HEK293 (cell line): Measurements from ENCODE around the gene ACAP3.

Experiments
- CTCF ChIA-PET: fragments of 350-600 bp; formaldehyde crosslinking; extraction: SDS; loops from one replicate; lab custom pipeline; 2021; ENCODE audit warnings: antibody characterized with exemption; lab: Yijun Ruan, JAX
- POLR2A ChIA-PET: fragments of 300-600 bp; formaldehyde crosslinking; extraction: SDS; loops from one replicate; lab custom pipeline; 2020; ENCODE audit warnings: antibody characterized with exemption, inconsistent platforms; lab: Yijun Ruan, JAX
- H3K27ac ChIP-seq: fragments of 200-500 bp; sonication (Bioruptor generic); 2 replicates; pipeline ENCODE4 v1.5.1; 2014; ENCODE audit warnings: low read depth, low read length, control low read depth, inconsistent platforms; ENCODE audit errors: extremely low read depth
- H3K36me3 ChIP-seq, 2 experiments: fragments of 200-500 bp in 1 of 2; sonication (Bioruptor generic) in 1 of 2; 1 replicate in 1 of 2; 2 replicates in 1 of 2; pipeline ENCODE4 v1.5.1; 2014 to 2017; ENCODE audit warnings: inconsistent platforms in 2 of 2, low read length in 2 of 2; ENCODE audit not compliant: control insufficient read depth in 2 of 2, insufficient read depth in 1 of 2
- H3K4me1 ChIP-seq: fragments of 200-500 bp; sonication (Bioruptor generic); 2 replicates; pipeline ENCODE4 v1.5.1; 2014; ENCODE audit warnings: mild to moderate bottlenecking, low read length, inconsistent platforms; ENCODE audit not compliant: control insufficient read depth, insufficient read depth
- H3K4me3 ChIP-seq: 2 replicates; pipeline ENCODE4 v1.5.1; 2011; ENCODE audit warnings: low read depth, mild to moderate bottlenecking, control low read depth, low read length, moderate library complexity
- H3K9me3 ChIP-seq: fragments of 200-500 bp; sonication (Bioruptor generic); 2 replicates; pipeline ENCODE4 v1.5.1; 2014; ENCODE audit warnings: low read depth, low read length, inconsistent platforms; ENCODE audit not compliant: control insufficient read depth, insufficient read depth
- GFI1B ChIP-seq: fragments of 450-650 bp; formaldehyde crosslinking; IDR thresholded peaks from 2 replicates; pipeline ENCODE4 v1.5.1; 2016; ENCODE audit warnings: missing biosample characterization, missing genetic modification characterization
- MYNN ChIP-seq: fragments of 450-650 bp; formaldehyde crosslinking; IDR thresholded peaks from 2 replicates; pipeline ENCODE4 v1.5.1; 2016; ENCODE audit warnings: missing biosample characterization, missing genetic modification characterization, borderline replicate concordance
- SCRT1 ChIP-seq: fragments of 450-650 bp; formaldehyde crosslinking; IDR thresholded peaks from 2 replicates; pipeline ENCODE4 v1.5.1; 2016; ENCODE audit warnings: missing biosample characterization, missing genetic modification characterization, borderline replicate concordance
- SCRT2 ChIP-seq: fragments of 450-650 bp; formaldehyde crosslinking; IDR thresholded peaks from 2 replicates; pipeline ENCODE4 v1.5.1; 2016; ENCODE audit warnings: missing biosample characterization, missing genetic modification characterization
- ZBTB1 ChIP-seq: fragments of 450-650 bp; formaldehyde crosslinking; IDR thresholded peaks from 2 replicates; pipeline ENCODE4 v1.5.1; 2016; ENCODE audit warnings: missing biosample characterization, missing genetic modification characterization
- ZBTB21 ChIP-seq: fragments of 450-650 bp; formaldehyde crosslinking; IDR thresholded peaks from 2 replicates; pipeline ENCODE4 v1.5.1; 2017; ENCODE audit warnings: missing biosample characterization, missing genetic modification characterization
- ZBTB7A ChIP-seq: fragments of 450-650 bp; formaldehyde crosslinking; IDR thresholded peaks from 2 replicates; pipeline ENCODE4 v1.5.1; 2016; ENCODE audit warnings: low read depth, missing biosample characterization, missing genetic modification characterization
- ZFHX2 ChIP-seq: fragments of 450-650 bp; formaldehyde crosslinking; conservative IDR thresholded peaks from 2 replicates; pipeline ENCODE4 v1.5.1; 2016; ENCODE audit warnings: missing biosample characterization, missing genetic modification characterization
- ZNF223 ChIP-seq: fragments of 450-650 bp; formaldehyde crosslinking; IDR thresholded peaks from 2 replicates; pipeline ENCODE4 v1.5.1; 2016; ENCODE audit warnings: missing biosample characterization, missing genetic modification characterization
- ZNF350 ChIP-seq: fragments of 450-650 bp; formaldehyde crosslinking; IDR thresholded peaks from 2 replicates; pipeline ENCODE4 v1.5.0; 2017; ENCODE audit warnings: missing biosample characterization, mild to moderate bottlenecking, missing genetic modification characterization
- ZNF48 ChIP-seq: fragments of 450-650 bp; formaldehyde crosslinking; IDR thresholded peaks from 2 replicates; pipeline ENCODE4 v1.5.1; 2016; ENCODE audit warnings: missing biosample characterization, missing genetic modification characterization
- ZNF501 ChIP-seq: fragments of 450-650 bp; formaldehyde crosslinking; IDR thresholded peaks from 2 replicates; pipeline ENCODE4 v1.5.1; 2016; ENCODE audit warnings: missing biosample characterization, missing genetic modification characterization
- ZNF548 ChIP-seq: fragments of 450-650 bp; formaldehyde crosslinking; IDR thresholded peaks from 2 replicates; pipeline ENCODE4 v1.5.1; 2016; ENCODE audit warnings: missing biosample characterization, missing genetic modification characterization
- ZNF600 ChIP-seq: fragments of 450-650 bp; formaldehyde crosslinking; IDR thresholded peaks from 2 replicates; pipeline ENCODE4 v1.5.1; 2016; ENCODE audit warnings: missing biosample characterization, missing genetic modification characterization
- ZNF658 ChIP-seq: fragments of 450-650 bp; formaldehyde crosslinking; IDR thresholded peaks from 2 replicates; pipeline ENCODE4; 2016; ENCODE audit warnings: missing biosample characterization, missing genetic modification characterization
- TF ChIP-seq, protein P1 (sequence below): fragments of 450-650 bp; formaldehyde crosslinking; IDR thresholded peaks from 2 replicates; pipeline ENCODE4 v1.5.1; 2016; ENCODE audit warnings: missing biosample characterization, missing genetic modification characterization
- TF ChIP-seq, protein P2 (sequence below): fragments of 450-650 bp; formaldehyde crosslinking; IDR thresholded peaks from 2 replicates; pipeline ENCODE4 v1.5.1; 2016; ENCODE audit warnings: missing biosample characterization, missing genetic modification characterization
- TF ChIP-seq, protein P3 (sequence below): fragments of 450-650 bp; formaldehyde crosslinking; IDR thresholded peaks from 2 replicates; pipeline ENCODE4 v1.5.1; 2016; ENCODE audit warnings: missing biosample characterization, missing genetic modification characterization, borderline replicate concordance
- TF ChIP-seq, protein P4 (sequence below): fragments of 450-650 bp; formaldehyde crosslinking; IDR thresholded peaks from 2 replicates; pipeline ENCODE4 v1.5.1; 2017; ENCODE audit warnings: missing biosample characterization, missing genetic modification characterization
- TF ChIP-seq, protein P5 (sequence below): fragments of 450-650 bp; formaldehyde crosslinking; IDR thresholded peaks from 2 replicates; pipeline ENCODE4 v1.5.1; 2017; ENCODE audit warnings: missing biosample characterization, missing genetic modification characterization

The ACAP3 gene

DNA sequence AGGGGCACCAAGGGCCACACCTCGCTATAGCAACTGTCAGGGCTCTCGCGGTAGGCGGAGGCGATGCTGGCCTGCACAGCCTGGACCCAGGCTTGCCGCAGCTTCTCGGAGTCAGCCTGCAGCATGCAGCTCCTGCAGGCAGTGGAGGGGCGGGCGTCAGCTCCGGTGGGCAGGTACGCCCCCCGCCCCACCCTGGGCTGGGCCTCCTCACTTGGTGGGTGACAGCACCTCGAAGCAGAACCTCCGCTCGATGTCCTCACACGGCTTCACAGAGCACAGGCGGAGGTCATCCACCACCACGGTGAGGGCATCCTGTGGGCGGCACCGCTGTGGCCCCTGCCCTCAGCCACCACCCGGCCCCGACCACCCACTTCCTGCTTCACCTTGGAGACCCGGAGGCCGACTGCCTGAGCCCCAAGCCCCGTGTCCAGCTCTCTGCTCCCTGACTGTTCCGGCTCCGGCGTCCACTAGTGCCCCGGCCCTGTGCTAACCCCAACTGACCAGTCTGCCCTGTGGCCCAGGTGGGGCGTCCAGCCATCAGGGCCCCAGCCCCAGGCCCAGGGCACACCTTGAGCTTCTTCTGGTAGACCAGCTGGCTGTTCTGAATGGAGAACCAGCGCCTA is 9.8 kb downstream of the ACAP3 start (continued):
- TF ChIP-seq, protein P1, sequence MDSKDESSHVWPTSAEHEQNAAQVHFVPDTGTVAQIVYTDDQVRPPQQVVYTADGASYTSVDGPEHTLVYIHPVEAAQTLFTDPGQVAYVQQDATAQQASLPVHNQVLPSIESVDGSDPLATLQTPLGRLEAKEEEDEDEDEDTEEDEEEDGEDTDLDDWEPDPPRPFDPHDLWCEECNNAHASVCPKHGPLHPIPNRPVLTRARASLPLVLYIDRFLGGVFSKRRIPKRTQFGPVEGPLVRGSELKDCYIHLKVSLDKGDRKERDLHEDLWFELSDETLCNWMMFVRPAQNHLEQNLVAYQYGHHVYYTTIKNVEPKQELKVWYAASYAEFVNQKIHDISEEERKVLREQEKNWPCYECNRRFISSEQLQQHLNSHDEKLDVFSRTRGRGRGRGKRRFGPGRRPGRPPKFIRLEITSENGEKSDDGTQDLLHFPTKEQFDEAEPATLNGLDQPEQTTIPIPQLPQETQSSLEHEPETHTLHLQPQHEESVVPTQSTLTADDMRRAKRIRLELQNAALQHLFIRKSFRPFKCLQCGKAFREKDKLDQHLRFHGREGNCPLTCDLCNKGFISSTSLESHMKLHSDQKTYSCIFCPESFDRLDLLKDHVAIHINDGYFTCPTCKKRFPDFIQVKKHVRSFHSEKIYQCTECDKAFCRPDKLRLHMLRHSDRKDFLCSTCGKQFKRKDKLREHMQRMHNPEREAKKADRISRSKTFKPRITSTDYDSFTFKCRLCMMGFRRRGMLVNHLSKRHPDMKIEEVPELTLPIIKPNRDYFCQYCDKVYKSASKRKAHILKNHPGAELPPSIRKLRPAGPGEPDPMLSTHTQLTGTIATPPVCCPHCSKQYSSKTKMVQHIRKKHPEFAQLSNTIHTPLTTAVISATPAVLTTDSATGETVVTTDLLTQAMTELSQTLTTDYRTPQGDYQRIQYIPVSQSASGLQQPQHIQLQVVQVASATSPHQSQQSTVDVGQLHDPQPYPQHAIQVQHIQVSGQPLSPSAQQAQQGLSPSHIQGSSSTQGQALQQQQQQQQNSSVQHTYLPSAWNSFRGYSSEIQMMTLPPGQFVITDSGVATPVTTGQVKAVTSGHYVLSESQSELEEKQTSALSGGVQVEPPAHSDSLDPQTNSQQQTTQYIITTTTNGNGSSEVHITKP (tag by site-specific recombination): no peak
- TF ChIP-seq, protein P2, sequence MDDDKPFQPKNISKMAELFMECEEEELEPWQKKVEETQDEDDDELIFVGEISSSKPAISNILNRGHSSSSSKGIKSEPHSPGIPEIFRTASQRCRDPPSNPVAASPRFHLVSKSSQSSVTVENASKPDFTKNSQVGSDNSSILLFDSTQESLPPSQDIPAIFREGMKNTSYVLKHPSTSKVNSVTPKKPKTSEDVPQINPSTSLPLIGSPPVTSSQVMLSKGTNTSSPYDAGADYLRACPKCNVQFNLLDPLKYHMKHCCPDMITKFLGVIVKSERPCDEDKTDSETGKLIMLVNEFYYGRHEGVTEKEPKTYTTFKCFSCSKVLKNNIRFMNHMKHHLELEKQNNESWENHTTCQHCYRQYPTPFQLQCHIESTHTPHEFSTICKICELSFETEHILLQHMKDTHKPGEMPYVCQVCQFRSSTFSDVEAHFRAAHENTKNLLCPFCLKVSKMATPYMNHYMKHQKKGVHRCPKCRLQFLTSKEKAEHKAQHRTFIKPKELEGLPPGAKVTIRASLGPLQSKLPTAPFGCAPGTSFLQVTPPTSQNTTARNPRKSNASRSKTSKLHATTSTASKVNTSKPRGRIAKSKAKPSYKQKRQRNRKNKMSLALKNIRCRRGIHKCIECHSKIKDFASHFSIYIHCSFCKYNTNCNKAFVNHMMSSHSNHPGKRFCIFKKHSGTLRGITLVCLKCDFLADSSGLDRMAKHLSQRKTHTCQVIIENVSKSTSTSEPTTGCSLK: no peak

DNA sequence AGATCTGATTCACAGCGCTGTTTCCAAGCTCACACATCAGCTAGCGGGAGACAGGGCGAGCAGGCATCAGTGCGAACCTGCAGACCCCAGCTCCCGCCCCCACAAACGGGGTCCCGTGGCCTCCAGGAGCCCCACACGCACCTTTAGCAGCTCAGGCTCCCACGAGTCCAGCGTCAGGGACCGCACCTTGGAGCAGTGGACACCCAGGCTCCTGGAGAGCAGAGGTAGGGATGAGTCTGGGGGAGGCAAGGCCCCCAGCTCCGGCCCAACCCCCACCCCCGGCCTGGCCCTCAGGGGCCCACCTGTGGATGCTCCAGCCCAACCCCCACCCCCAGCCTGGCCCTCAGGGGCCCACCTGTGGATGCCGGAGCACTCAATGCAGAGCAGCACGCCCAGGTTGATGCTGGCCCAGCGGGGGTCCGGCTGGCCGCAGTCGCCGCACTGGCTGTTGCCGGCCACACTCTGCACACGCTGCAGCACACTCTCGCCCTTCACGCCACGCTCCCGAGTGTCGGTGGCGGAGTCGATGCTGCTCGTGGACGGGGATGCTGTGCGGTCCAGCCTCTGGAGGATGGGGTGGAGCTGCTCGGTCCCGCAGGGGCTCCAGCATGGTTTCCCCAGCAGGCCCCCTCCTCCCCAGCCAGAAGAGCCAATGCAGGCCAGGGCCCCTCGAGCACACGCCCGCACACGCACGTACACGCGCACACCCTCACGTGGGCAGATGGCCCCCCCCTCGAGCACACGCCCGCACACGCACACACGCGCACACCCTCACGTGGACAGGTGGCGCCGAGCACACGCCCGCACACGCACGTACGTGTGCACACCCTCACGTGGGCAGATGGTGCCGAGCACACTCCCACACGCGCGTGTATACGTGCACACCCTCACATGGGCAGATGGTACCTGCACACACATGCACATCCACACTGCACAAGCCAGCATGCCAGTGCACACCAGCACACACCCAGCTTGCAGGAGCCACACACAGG is 11.4 kb downstream of the ACAP3 start:
- Histone ChIP-seq H3K4me3 (no peak overlapping the region), H3K36me3 (peaks cover 0 to 41% of the 10 kb centered on the region in 2 experiments; a peak in 2 of 3 replicates), H3K4me1 (no peaks in the 10 kb centered on the region), H3K9me3 (no peaks in the 10 kb centered on the region), H3K27ac (no peak overlapping the region)
- POLR2A ChIA-PET: no interaction called here
- CTCF ChIA-PET: interaction anchor here (0.7 kb wide), 1 partner anchor 174 kb away, joined by 3 read pairs; no protein-coding TSS in a partner anchor
- no peak for TF ChIP-seq ZBTB21 (tag by site-specific recombination)
- no peak for TF ChIP-seq ZNF48
- TF ChIP-seq, protein P3, sequence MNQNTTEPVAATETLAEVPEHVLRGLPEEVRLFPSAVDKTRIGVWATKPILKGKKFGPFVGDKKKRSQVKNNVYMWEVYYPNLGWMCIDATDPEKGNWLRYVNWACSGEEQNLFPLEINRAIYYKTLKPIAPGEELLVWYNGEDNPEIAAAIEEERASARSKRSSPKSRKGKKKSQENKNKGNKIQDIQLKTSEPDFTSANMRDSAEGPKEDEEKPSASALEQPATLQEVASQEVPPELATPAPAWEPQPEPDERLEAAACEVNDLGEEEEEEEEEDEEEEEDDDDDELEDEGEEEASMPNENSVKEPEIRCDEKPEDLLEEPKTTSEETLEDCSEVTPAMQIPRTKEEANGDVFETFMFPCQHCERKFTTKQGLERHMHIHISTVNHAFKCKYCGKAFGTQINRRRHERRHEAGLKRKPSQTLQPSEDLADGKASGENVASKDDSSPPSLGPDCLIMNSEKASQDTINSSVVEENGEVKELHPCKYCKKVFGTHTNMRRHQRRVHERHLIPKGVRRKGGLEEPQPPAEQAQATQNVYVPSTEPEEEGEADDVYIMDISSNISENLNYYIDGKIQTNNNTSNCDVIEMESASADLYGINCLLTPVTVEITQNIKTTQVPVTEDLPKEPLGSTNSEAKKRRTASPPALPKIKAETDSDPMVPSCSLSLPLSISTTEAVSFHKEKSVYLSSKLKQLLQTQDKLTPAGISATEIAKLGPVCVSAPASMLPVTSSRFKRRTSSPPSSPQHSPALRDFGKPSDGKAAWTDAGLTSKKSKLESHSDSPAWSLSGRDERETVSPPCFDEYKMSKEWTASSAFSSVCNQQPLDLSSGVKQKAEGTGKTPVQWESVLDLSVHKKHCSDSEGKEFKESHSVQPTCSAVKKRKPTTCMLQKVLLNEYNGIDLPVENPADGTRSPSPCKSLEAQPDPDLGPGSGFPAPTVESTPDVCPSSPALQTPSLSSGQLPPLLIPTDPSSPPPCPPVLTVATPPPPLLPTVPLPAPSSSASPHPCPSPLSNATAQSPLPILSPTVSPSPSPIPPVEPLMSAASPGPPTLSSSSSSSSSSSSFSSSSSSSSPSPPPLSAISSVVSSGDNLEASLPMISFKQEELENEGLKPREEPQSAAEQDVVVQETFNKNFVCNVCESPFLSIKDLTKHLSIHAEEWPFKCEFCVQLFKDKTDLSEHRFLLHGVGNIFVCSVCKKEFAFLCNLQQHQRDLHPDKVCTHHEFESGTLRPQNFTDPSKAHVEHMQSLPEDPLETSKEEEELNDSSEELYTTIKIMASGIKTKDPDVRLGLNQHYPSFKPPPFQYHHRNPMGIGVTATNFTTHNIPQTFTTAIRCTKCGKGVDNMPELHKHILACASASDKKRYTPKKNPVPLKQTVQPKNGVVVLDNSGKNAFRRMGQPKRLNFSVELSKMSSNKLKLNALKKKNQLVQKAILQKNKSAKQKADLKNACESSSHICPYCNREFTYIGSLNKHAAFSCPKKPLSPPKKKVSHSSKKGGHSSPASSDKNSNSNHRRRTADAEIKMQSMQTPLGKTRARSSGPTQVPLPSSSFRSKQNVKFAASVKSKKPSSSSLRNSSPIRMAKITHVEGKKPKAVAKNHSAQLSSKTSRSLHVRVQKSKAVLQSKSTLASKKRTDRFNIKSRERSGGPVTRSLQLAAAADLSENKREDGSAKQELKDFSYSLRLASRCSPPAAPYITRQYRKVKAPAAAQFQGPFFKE: no peak
- no peak for TF ChIP-seq ZBTB1 (tag by site-specific recombination)
- TF ChIP-seq, protein P4, sequence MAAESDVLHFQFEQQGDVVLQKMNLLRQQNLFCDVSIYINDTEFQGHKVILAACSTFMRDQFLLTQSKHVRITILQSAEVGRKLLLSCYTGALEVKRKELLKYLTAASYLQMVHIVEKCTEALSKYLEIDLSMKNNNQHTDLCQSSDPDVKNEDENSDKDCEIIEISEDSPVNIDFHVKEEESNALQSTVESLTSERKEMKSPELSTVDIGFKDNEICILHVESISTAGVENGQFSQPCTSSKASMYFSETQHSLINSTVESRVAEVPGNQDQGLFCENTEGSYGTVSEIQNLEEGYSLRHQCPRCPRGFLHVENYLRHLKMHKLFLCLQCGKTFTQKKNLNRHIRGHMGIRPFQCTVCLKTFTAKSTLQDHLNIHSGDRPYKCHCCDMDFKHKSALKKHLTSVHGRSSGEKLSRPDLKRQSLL: no peak
- TF ChIP-seq SCRT1 (tag by site-specific recombination): peak; percentile 81
- no peak for TF ChIP-seq ZNF548 (tag by site-specific recombination)
- peak; percentile 70 for TF ChIP-seq ZFHX2
- TF ChIP-seq ZNF223 (tag by site-specific recombination): no peak
- no peak for TF ChIP-seq MYNN (tag by site-specific recombination)
- no peak for TF ChIP-seq ZNF350 (tag by site-specific recombination)
- 0 out of 2 replicates have a peak, but pooled peaks have one; percentile 17 for TF ChIP-seq ZNF600 (tag by site-specific recombination)
- no peak for TF ChIP-seq ZNF501 (tag by site-specific recombination)
- no peak for TF ChIP-seq ZNF658 (tag by site-specific recombination)
- peak; percentile 74 for TF ChIP-seq SCRT2 (tag by site-specific recombination)
- no peak for TF ChIP-seq ZBTB7A (tag by site-specific recombination)
- no peak for TF ChIP-seq GFI1B (tag by site-specific recombination)
- TF ChIP-seq, protein P5, sequence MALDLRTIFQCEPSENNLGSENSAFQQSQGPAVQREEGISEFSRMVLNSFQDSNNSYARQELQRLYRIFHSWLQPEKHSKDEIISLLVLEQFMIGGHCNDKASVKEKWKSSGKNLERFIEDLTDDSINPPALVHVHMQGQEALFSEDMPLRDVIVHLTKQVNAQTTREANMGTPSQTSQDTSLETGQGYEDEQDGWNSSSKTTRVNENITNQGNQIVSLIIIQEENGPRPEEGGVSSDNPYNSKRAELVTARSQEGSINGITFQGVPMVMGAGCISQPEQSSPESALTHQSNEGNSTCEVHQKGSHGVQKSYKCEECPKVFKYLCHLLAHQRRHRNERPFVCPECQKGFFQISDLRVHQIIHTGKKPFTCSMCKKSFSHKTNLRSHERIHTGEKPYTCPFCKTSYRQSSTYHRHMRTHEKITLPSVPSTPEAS (tag by site-specific recombination): peak; percentile 73
